ENCODE results near the gene LSAMP.

LSAMP gene

DNA sequence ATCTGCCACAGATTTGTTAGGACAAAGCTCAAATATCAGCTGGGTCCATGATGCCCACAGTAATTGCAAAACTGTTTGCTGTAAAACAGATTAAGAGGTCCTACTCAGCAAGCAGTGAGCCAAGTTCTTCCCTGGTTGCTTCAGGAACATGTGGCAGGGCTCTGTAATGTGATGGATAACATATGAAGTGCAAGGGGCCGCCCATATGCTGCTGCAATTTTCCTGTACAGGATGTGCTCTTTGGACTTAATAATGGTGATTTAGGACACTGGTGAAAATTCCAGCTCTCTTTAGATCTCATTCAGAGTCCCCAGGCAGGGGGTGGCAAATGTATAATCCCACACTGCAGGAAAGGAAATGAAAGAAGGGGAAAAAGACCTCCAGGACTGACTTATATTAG is 289.4 kb downstream of the LSAMP start:
- no peak for DNase-seq

DNA sequence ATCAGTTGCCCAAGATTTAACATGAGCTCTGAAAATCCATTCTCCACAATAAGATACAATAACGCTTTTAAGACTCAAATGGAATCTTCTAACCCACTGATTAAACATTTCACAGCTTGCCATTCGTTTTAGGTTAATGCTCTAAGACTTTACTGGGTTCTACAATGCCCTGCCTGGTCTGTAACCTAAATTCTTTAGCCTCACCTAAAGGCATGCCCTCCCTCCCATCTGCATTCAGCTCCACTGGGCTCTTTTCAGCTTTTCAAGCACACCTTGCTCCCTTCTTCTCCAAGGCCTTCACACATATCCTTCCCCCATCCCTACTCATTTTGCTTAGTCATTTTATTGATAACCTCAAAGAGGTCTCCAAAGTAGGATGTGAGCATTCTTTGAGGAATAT is 290.9 kb downstream of the LSAMP start:
- DNase-seq, result no peak

DNA sequence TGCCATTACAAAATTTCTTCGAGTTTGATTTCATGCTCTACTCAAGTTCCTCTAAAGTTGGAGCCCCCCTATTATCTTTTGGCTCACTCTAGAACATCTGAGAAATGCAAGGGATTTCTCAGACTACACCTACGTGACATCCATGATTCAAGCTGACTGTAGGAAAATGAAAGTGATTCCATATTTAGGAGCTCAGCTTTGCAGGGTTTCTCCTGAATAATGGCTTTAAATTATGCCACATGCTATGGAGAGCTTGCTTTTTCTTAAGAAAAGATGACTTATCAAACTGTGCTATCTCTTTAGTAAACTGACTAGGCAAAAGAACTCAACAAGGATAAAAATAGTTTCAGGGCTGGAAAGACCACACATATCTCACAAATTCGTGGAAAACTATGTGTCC is 292.1 kb downstream of the LSAMP start:
- DNase-seq, result no peak

DNA sequence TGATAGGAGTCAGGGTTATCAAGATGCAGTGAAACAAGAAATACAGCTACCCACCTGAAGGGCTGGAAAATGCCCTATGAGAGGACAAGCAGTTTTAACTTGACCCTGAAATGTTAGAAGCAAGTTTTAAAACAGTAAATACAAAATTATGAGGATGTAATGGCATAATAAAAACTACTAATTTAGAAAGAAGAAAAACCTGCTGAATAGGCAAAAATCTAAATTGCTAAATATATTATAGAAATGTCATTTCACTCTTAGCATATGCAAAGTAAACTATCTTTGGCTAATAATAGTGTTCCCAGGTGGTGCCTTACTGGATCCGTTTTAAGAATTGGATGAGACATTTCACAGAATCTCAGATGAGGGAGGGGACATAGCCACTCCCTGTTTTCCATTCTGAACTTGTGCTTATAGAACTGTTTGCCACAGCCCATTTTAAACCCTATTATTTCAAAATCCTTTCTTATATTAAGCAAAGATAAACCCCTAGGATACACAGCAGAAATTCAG is 294.6 kb downstream of the LSAMP start:
- no peak for DNase-seq

DNA sequence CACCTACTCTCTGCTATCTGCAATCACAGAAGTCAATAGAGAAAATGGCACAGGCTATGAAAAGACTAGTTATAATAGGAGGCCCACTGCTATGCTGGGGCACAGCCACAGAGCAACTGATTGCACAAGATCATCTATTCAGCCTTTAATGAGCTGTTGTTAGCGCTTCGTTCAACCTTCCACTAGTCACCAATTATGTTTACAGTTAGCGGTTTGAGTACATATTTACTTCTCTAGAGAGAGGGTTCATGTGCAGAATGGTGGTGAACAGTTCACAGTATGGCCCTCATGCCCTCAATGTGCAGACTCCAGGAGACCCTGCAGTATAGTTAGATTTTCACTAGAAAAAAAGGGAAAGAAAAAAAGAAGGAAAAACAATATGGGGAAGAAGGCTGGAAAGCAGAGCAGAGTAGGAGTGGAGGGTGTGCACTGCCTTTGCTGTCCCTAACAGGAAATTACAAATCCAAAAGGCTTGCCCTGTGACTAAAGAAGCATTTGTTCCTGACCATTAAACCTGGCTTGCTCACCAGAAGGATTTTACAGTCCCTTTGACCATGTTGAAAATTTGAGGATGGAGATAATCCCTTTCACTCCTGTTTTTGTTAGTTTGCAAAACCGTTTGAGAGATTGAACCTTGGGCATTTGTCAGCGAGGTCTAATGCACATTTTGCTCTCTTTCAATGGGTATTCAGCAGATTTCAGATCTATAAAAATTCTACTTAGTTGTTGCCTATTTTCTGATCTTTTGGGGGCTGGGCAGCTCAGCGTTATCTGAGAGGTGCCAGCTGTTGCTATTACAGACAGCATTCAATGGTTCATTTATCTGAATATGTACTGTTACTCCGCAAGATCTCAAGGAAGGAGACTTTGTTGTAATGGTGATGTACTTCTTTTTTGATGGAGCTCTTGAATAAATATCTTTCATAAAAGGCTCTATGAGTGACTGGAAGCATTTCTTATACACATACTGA is 296.1 kb downstream of the LSAMP start:
- DNase-seq, result peak; percentile 32

DNA sequence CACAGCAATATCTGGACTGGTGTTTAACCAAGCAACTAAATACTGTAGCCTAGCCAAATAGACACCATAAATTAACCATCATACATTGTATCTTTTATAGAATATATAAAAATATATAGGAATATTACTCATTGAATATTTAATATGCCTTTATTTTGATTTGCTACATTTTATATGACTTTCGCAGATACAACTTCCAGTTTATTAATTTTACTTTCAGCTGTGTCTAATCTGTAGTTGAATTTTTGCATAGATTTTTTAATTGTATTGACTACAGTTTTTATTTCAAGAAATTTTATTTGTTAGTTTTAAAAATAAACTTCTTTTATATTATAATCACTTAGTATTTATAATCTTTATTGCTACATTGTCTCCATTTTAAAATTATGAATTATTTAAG is 299.7 kb downstream of the LSAMP start:
- DNase-seq, result no peak

DNA sequence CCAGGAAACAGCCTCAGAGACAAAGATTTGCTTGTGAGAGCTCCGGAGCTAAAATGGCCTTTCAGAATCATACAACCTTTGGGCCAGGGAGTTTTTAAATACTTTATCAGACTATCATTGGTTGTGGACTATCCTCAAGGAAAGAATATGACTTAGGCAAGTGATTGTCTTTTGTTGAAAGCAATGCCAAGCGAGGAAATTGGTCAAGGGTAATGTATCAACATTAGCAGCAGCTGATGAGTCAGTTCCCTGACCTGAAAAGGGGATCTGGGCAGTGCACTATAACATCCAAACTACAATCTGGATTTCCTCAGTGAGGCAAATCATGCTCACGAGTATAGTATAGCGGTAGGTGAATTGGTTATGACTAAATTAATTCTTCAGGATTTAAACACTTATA is 303.6 kb downstream of the LSAMP start:
- no peak for DNase-seq

DNA sequence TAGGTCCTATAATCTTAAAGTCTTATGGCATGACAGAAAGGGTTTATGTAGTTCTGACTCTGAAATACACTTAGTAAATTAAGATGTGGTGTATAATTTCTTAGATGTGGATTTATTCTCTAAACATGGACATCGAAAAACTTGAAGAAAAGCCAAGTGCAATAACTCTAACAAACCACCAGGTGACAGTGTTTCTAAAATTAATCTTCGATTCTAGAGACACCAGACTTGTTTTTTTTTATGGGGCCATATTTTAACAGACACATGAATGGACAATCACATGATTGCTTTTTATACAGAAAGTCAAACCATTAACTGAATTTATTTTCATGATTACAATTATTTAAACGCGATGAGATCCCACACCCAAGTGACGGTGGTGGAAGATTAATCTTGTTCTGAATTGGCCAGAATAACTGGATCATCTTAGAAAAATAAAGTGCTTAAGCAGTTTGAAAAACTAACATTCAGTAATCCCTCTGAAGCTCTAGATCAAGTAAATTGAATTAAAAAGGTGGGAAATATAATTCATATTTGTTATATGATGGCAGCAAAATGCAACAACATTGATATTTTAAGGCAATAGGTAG is 305.1 kb downstream of the LSAMP start:
- peak; percentile 23 for DNase-seq

DNA sequence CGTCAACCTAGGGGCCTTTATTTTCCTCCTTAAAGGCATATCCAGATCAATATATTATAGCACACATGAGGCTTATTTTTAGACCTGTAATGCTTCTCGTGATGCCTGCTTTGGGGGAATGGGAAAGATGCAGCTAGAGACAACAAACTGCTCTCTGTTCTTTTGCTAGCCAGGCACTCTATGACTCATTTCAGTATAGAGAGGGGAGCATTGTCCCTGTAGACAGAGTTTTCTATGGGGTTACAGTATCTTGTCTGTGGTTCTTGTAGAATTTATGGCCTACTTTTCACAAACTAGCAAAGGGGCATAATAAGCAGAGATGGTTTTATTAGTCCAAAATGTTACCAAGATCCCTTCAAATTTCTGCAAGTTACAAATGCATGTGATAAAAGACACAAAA is 305.6 kb downstream of the LSAMP start:
- DNase-seq, result no peak

DNA sequence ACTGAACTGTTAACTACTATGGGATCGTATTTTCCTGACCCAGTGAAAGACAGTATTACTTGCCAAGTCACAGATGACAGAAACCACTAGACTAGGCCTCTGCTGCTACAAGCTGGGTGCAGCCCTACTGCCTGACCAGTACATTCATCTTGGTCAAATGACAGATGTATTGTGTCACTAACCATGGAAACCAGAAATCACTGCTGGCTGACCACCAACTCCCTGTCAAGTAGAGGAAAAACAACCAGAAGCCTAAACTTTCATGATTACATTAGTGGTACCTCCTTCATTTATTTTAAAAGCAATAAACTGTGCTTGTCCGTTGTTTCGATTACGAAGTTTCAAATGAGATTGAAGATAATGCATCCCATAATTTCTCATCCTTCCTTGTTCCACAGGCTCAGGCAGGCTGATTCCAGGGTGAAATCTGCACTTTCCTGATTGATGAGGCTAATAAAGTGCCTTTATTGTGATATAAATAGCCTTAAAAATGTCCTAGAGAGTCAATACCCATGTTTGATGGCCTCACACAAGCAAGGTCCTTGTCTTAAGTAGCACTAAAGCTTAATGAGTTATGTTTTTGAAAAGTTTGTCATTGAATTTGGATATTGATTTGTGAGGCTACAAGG is 309.7 kb downstream of the LSAMP start:
- DNase-seq, result no peak

DNA sequence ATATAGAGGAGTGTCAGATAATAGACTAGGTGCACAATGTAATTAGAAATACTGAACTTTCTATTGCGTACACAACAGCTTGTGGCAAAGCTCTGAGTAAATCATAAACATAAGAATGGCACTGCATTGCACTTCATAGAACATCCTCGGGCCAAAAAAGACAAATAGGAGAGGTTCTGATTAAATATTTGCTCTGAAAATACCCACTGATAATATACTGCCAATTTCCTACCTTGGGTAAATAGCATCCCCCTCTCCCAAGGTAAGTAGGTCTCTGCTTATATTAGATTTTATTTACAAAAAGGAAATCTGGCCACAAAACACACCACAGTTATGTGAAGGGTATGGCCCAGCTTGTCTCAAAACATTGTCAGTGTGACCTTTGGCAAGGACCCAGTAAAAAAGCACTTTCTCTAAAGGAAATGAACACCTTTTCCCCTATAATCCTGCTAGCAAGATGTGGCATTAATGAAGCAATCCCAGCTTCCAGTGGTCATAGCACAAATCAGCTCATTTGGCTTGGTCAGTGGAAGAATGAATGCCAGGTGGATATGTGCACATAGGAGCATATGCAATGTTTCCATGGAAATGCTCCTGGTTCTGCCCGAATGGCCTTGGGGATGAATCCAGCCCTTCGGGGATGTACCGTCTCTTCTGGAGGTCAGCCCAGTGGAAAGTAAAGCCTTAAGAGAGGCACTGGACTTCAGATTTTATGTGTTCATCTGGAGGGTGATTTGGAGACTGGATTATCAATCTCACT is 315.9 kb downstream of the LSAMP start:
- no peak for DNase-seq

DNA sequence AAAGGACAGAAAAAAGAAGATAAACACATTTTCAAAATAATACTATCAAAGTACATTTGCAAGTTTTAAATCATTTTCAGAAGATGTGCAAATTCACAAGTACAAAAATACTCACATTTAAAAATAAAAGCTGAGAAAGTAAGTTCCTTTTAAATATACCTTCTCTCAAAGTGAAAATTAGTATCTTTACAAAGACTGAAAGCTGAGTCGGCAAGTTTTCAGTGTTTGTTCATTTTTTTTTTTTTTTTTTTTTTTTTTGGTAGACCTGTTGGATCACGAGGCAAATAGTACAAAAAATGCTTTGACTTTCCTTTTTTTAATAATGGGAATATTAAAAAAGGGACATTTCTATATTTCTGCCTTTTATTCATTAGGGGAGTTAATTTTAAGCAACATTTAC is 317.8 kb downstream of the LSAMP start:
- DNase-seq, result no peak

DNA sequence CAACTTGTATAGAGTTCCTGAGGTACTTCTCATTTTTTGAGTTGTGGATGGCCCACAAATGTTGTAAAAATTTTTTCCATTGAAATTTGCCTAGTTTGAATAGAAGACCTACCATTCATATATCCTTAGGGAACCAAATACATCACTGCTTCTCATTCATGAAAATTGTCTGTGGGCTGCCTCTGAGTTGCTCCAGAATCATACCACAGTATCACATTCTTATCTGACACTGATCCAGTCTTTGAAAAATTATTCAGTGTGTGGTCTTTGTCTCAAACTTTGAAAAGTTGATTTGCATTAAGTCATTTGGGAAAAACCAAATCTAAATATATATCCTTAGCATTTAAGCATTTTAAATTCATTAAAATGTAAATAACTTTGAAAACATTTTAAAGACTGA is 321.1 kb downstream of the LSAMP start:
- DNase-seq, result no peak

DNA sequence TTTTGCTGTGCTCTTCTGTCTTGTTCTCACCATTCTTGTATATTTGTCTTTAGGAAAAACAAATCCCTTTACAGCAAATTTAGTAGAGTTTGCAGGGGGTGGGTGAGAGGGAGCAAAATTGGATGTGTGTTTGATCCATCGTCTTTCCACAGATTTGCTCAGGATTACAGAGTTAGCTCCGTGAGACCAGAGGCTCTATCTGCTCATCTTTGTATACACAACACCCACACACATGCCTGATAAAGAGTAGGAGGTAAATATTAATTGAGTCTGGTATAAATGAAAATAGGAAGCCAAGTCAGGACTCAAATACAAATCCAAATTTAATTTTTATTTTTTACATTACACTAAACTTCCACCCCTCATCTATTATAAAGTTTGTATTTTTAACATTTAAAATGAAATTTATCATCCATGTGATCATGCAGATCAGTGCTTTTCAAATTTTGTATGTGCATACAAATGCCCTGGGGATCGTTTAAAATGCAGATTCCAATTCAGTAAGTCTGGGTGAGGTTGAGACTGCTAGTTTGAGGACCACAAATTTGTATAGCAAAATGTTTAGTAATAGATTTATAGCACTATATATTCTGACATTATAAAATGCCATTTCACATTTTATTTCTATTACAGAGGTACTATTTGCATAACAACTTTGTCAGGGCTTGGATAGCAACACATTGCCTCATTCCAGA is 326.7 kb downstream of the LSAMP start:
- no peak for DNase-seq

DNA sequence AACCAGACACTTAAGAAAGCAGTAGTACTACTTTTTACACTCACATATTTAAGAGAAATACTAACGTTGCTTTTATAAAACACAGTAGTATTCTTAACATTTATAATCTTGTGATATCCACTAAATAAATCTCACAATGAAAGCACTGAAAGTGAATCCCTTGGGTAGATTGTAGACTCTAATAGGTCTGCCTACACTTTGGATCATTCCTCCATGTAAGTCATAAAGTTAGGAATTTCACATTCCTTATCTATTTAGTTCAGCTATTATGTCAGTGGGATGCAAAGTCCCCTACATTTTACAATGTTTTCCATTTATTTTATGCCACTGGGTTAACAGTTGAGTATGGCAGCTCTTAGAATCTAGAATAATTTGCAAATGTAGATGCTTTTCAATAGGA is 330.7 kb downstream of the LSAMP start:
- no peak for DNase-seq

DNA sequence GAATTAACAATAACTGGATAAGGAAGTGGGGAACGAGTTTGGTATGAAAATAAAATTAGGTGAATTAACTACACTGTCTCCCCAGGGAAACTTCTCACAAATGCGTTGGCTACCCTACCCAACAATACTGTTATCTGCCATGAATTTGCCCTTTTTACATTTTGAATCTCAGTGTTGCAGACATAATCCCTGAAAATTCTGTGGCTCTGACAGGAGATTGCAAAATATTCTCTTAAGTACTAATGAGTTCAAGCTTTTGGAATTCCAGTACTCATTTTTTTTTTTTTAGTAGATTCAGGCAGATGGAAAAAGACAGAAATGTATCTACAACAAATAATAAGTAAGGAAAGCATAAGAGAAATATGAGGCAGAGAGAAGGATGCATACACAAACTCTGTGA is 332.6 kb downstream of the LSAMP start:
- no peak for DNase-seq

DNA sequence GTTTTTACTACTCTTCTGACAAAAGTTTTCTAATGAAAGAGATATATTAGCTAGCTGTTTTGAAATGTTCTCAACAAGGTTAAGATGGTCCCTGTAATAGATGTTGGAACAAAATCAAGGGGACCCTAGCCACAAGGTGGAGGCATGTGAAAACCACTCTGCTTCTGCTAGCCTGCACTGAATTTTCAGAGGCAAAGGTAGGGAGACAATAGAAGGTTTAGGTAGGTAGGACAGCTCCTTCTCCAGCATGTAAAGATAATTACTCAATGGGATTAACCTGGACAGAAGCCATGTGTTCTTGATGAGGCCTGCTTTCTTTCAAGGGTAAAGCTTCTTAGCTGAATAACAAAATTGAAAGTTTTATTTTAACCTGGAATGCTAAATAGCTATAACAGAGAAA is 333.5 kb downstream of the LSAMP start:
- no peak for DNase-seq

DNA sequence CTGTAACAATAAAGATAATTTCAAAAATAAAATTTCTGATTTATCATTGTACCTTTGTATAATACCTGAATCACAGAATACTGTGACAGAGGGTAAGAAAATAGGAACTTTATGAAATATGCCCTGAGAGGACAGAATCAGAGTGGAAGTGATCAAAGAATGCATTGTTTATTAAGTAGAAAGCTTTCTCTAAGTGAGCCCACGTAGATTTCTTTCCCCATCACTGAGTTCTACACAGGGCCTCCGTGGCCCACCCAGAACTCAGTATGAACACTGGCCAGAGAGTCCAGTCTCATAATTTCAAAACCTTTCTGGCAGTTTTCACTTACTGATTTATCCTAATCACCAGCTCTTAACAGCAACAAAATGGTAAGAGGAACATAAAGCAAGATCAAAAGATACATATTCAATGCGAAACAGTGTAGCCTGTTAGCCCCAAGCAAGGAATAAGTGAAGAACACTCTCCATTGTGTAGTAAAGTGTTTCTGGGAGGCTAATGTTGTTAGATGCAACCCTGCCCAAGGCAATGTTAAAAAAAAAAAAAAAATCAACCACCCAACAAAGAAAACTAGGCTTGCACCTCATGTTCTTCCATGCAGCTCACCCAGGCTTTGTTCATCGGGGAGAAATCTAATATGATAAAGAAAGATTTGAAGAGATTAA is 341.3 kb downstream of the LSAMP start:
- DNase-seq, result peak; percentile 18

DNA sequence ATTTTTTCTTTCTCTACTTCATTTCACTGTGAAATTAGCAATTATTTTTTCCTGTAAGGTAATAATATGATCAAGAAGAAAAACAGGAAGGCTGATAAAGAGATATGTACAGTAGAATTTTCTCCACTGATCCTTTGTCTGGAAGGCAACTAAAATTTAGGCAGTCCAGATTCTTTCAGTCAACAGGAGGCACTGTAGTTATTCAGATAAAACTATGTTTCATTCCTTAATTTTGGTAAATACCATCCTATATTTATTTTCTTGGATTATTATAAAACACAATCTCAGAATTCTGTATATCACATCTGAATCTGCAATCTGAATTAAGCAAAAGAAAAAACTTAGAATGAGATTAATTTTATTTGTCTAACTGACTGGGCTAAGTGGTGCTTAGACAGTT is 343.2 kb downstream of the LSAMP start:
- no peak for DNase-seq

DNA sequence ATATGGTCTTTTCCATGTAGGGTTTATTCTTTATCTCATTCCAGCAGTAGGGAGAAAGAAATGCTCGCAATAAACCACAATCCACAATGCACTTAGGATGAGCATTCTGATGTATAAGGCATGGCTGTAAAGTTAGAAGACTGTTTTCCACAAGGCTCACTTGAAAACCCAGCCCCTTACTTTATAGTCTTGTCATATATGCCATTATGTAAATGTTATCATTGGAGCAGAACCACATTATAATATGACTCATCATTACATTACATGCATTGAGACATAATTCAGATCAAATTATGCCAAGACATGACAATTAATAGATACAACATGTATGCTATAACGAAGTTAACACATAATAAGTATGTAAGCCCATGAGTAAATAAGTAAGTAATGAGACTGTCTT is 348.1 kb downstream of the LSAMP start:
- no peak for DNase-seq

DNA sequence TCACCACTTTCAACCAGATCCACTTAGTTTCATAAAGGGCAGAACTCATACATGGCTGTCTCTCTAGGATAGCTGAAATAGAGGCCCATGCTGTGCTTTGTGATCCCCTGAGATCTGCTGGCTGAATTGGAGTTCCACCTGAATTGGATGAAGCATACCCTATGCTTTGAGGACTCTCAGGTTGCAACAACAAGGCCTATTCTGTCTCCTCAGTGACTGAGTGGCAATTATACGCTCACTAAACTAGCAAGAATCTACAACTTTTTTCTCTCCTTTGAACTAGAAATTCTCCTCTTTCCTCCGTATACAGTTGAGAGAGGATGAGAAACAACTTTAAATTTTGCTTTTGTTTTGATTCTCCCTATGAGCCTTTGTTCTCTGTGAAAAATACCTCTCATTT is 348.7 kb downstream of the LSAMP start:
- DNase-seq, result no peak

DNA sequence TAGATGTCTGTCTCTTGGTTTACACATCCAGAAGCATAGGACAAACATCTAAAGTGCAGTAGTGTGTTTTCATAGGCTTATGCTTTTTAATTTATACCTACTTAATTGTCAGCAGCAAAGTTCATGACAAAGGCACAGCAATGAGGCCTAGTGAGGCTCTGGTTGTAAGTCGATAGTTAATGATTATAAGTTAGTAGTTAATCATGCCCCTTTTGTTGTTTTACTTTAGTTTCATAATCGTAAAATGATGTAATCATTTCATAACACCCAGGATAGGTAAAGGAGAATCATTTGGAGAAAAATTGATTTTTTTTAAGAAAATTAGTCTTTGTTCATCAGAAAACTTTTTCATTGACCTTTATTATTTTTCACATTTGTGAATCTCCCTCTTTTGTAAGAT is 351.9 kb downstream of the LSAMP start:
- DNase-seq, result no peak

Data from retina (tissue), 1 donor.